Nucleus accumbens (tissue), 56 donors: ENCODE data around the gene HOXC4.
"Not testable (repeated sequence)": the region's sequence is repeated elsewhere in the genome, so short reads cannot be mapped to it uniquely, and the experiment has no call there.

Experiments
- DNase-seq, 56 donors: peaks; one replicate each; lab custom pipeline; 2025; lab: John Stamatoyannopoulos, UW

HOXC4 gene

DNA sequence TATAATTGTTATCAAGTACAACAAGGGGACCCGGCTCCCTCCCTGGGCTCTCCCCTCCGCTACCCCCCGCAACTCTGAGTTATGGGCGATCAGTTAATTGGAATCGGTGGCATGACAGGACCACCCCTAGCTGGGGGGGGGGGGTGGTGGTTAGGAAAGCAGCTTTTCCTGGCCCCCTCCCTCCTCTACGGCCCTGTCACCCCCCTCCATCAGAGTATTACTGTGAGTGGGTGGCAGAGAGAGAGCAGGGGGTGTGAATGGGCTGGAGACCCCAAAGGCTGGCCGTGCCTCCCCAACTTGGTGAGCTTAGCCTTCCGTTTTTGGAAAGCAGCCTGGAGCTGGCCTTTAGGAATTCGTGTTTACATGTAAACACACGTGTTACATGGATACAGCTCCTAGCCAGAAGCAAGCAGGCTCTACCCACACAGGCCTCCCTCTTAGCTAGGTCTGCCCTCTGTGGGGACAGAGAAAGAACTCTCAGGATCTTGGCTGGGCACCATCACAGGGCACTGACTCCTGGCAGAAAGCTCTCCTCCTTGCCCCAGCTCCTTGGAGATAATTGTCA lies 1.1 kb upstream of the HOXC4 start:
- DNase-seq: no peak

DNA sequence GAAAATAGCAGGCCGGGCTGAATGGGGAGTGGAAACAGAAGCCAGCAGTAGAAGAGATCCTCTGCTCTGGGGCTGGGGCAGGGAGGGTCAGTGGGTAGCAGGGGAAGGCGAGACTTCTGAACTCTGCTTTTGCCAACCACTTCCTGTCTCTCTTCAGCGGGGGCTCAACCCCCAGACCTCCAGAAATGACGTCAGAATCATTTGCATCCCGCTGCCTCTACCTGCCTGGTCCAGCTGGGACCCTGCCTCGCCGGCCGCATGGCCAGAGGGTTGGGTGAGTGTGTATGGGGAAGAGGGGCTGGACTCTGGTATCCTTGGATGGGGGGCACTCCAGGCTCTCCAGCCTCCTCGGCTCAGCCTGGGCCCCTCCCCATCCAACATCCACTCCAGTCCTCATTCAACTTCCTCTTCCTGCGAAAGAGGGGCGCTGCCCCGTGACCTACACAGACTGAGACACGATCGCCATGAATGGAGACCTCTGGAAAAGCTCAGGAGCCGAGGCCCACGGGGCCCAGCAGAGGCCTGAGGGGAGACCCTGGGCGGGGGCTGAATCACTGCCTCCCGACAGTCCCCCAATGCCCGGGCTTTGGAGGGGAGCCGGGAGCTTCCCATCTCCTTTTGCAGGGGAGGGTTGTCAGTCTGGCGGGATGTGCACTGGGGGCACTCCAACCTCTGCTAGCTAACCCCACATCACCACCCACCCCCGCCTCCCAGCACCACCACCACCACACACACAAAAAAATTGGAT lies 458 bp upstream of the HOXC4 start:
- peak in 5 of 56 donors; percentile 3 to 29 (median 9) for DNase-seq

- no peak for DNase-seq
Measured at GRCh38 chr12:54054742-54055194, 1.1 kb downstream of the HOXC4 start.

DNA sequence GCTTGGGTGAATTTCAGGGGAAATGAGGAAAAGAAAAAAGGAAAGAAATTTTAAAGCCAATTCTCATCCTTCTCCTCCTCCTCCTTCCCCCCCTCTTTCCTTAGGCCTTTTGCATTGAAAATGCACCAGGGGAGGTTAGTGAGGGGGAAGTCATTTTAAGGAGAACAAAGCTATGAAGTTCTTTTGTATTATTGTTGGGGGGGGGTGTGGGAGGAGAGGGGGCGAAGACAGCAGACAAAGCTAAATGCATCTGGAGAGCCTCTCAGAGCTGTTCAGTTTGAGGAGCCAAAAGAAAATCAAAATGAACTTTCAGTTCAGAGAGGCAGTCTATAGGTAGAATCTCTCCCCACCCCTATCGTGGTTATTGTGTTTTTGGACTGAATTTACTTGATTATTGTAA lies 1.9 kb downstream of the HOXC4 start:
- no peak for DNase-seq

- no peak for DNase-seq
Measured at GRCh38 chr12:54056110-54056509, 2.5 kb downstream of the HOXC4 start.

GRCh38 chr12:54058128-54058768 lies 4.6 kb downstream of the HOXC4 start:
- no peak for DNase-seq

DNA sequence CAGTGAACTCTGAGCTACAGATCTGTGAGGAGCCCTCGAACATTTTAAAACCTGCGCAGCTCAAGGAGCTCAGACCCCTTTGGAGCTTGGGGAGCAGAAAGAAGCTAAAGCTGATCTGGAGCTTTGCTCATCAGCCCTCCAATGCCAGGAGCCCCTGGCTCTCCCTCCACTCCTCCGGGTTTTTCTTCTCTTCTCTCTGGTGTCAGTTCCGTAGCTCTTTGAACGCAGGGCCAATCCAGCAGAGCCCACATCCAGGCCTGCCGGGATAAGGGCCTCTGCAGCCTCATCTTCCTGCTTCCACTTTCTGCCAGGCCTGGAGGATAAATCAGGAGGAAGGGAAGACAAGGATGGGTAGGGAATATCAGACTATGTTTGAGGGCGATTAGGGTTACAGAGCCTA lies 6.0 kb downstream of the HOXC4 start:
- no peak for DNase-seq

- DNase-seq: no peak
Measured at GRCh38 chr12:54060174-54060974, 6.7 kb downstream of the HOXC4 start.

DNA sequence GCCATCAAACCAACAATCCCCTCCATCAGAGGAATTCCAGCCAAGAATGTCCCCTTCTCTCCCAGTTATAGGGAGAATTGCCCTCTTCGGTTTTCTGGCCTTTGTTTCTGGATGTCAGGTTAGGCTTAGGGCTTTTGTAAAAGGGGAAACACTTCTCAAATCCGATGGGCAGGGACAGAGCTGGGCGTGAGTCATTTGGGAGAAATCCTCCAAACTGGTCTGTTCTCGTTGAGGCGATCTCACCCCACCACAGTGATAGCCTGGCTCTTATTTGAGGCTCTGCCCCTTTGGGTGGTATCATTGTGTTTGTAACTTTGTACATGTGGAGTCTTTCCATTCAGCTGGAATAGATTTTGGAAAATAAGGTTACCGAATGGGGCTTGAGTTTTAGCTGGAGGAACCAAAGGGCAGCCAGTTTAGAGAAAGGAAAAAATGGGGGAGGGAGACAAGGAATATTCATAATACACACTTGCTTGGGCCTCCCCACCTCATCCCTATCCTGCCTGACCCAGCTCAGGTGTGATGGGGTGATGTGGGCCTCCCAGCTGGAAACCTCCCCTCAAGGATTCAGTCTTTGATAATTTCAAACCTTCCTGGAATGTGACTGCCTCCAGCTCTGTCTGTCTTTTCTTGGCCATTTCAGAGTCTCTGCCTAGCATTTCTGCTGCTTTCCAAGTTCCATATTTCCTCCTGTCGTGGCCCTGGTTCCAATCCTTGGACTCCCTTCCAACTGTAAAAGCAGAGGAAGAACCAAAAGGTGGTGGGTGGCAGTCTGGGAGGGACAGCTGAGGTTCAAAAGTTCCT lies 7.5 kb downstream of the HOXC4 start:
- DNase-seq: no peak

DNA sequence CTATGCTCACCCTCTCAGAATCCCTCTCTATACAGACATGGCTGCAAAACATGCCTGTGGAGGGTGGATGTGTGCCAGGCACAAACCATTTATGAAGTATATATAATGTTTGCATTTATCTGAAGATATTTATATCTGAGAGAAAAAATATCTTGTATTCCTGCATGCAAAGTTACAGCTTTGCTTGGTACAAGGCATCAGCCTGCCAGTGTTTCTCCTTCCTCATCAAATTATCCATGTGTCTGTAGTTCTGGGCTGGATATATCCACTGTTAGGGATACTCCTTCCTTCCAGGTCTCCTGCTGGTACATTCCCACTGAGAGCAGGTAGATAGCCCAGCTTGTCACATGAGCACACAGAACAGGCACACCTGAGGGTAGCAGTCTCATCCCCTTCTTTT lies 12.0 kb downstream of the HOXC4 start:
- no peak for DNase-seq

GRCh38 chr12:54066408-54066807 lies 12.8 kb downstream of the HOXC4 start:
- no peak for DNase-seq

DNA sequence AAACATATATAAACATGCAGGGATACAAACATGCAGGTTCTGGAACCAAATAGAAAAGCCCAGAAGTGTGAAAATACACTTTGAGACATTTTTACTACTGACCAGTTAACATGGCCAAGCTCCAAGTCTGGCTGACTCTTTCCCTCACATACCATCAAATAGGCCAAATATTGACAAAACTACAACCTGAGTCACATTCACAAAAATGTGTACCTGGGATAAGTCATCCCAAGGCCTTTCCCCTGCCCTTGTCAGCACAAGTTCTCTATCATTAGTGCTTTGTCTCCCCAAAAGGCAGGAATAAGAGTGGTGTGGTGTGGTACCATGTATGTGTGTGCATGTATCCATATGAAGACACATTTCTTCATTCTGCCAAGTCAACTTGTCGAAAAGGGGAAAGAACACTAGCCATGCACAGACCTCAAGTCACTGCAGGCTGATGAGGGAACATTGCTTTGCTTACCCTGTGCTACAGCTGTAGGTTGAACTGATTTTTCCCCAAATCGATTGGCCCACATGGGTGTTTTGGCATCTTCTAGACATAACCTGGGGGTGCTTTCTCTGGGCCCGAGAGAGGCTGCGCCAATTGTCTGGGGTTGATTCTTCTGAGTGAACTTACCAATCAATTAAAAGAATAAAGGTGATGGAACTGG lies 14.9 kb downstream of the HOXC4 start:
- no peak for DNase-seq

DNA sequence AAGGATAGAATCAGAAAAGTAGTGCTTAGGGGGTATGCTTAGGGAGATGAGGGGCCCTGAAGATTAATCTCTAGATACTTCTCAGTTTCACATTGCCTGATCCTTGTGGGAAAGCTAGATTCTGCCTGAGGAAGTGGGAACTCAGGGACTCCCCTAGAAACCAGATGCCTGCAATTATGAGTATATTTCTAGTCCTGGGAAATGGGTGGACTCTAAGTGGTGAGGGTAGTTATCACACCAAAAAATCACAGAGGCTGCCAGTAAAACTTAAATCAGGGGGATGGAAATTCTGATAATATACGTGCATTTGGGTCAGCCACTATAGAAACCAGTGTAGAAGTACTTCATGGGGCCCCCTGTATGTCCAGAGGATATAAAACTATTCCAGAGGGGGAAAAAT lies 18.3 kb downstream of the HOXC4 start:
- no peak for DNase-seq

GRCh38 chr12:54074308-54074707 lies 20.7 kb downstream of the HOXC4 start:
- DNase-seq: no peak

- no peak for DNase-seq
Measured at GRCh38 chr12:54075409-54075808, 21.8 kb downstream of the HOXC4 start.

GRCh38 chr12:54075974-54076373 lies 22.3 kb downstream of the HOXC4 start:
- DNase-seq: no peak

GRCh38 chr12:54077843-54078242 lies 24.2 kb downstream of the HOXC4 start:
- DNase-seq: not testable (repeated sequence)

- DNase-seq: not testable (repeated sequence)
Measured at GRCh38 chr12:54079115-54079514, 25.5 kb downstream of the HOXC4 start.
